Caco-2 (cell line): ENCODE results near the gene ZNF511. TPM values are rescaled to one million over a fixed set of nuclear protein-coding genes. Genes with fewer than 3 reads are reported as not detected.
A peak's percentile ranks its signal among the peaks of the same experiment; 100 is the strongest.

ENCODE experiments used
- BruUV-seq: library from RNA; stranded (reverse); fragments of 400-500 nt; replicated peaks from 2 replicates; lab custom pipeline; 2021; lab: Mats Ljungman, UMichigan
- CTCF ChIA-PET: fragments of 300-600 bp; sonication (Branson Sonifier 250); formaldehyde crosslinking; loops from one replicate; lab custom pipeline; 2022; ENCODE audit warnings: antibody characterized with exemption; lab: Charles Lee
- POLR2A ChIA-PET: fragments of 300-600 bp; sonication (Branson Sonifier 250); formaldehyde crosslinking; loops from one replicate; lab custom pipeline; 2022; ENCODE audit warnings: antibody characterized with exemption; lab: Charles Lee
- DNase-seq, 2 experiments: peaks; one replicate each; pipeline versions ENCODE4 v3.0.0 to v3.0.0-alpha.2; 2020 to 2022
- H3K27me3 ChIP-seq: replicated peaks from 2 replicates; pipeline ENCODE4 v1.6.0; 2011; ENCODE audit warnings: low read length; ENCODE audit not compliant: control insufficient read depth, insufficient read depth
- H3K36me3 ChIP-seq: 2 replicates; pipeline ENCODE4 v1.5.1; 2011; ENCODE audit warnings: low read length; ENCODE audit not compliant: control insufficient read depth, insufficient read depth
- H3K4me1 ChIP-seq: fragments of 250-450 bp; sonication (Bioruptor Pico); 2 replicates; pipeline ENCODE4 v1.5.1; 2020; ENCODE audit warnings: mild to moderate bottlenecking
- H3K4me3 ChIP-seq: 2 replicates; pipeline ENCODE4 v1.5.1; 2011; ENCODE audit warnings: low read depth, mild to moderate bottlenecking, control low read depth, low read length
- H3K9me3 ChIP-seq: fragments of 250-450 bp; sonication (Bioruptor Pico); 2 replicates; pipeline ENCODE4 v1.5.1; 2020; ENCODE audit warnings: mild to moderate bottlenecking, moderate library complexity
- H3K27ac Mint-ChIP-seq: one replicate; pipeline ENCODE4 v1.8.0; 2022; ENCODE audit warnings: mixed read lengths; ENCODE audit not compliant: unreplicated experiment
- H3K27me3 Mint-ChIP-seq: one replicate; pipeline ENCODE4 v1.8.0; 2022; ENCODE audit warnings: mixed read lengths; ENCODE audit not compliant: insufficient read depth, unreplicated experiment
- H3K36me3 Mint-ChIP-seq: one replicate; pipeline ENCODE4 v1.8.0; 2022; ENCODE audit warnings: mild to moderate bottlenecking, mixed read lengths; ENCODE audit not compliant: insufficient read depth, unreplicated experiment
- H3K4me1 Mint-ChIP-seq: one replicate; pipeline ENCODE4 v1.8.0; 2022; ENCODE audit warnings: low read depth, mixed read lengths; ENCODE audit not compliant: unreplicated experiment
- H3K4me3 Mint-ChIP-seq: one replicate; pipeline ENCODE4 v1.8.0; 2022; ENCODE audit warnings: mild to moderate bottlenecking, moderate library complexity, mixed read lengths; ENCODE audit not compliant: unreplicated experiment
- H3K9me3 Mint-ChIP-seq: one replicate; pipeline ENCODE4 v1.8.0; 2022; ENCODE audit warnings: mixed read lengths; ENCODE audit not compliant: unreplicated experiment
- intact Hi-C: fragments of 100-400 bp; cut with micrococcal nuclease; formaldehyde crosslinking; loops from one replicate; pipeline ENCODE4 v1.10.0; 2022; ENCODE audit not compliant: unreplicated experiment
- total RNA-seq: library from RNA; stranded (reverse); gene quantifications from 2 replicates; pipeline ENCODE4 v1.2.3, GENCODE V29; 2022
- TF ChIP-seq, protein P1 (sequence below), 2 experiments: fragments of 200-600 bp in 1 of 2; IDR thresholded peaks; 1 replicate in 1 of 2; 2 replicates in 1 of 2; pipeline versions ENCODE4 v1.5.1 to v1.8.0; 2011 to 2022; ENCODE audit warnings: antibody characterized with exemption in 1 of 2, control low read depth in 1 of 2, inconsistent platforms in 1 of 2, low read depth in 1 of 2, low read length in 1 of 2, mild to moderate bottlenecking in 1 of 2, moderate library complexity in 1 of 2; ENCODE audit not compliant: insufficient read depth in 1 of 2, severe bottlenecking in 1 of 2, unreplicated experiment in 1 of 2

The ZNF511 gene
- total RNA-seq, 1 experiment from 2014 or later, result 98.5 TPM

DNA sequence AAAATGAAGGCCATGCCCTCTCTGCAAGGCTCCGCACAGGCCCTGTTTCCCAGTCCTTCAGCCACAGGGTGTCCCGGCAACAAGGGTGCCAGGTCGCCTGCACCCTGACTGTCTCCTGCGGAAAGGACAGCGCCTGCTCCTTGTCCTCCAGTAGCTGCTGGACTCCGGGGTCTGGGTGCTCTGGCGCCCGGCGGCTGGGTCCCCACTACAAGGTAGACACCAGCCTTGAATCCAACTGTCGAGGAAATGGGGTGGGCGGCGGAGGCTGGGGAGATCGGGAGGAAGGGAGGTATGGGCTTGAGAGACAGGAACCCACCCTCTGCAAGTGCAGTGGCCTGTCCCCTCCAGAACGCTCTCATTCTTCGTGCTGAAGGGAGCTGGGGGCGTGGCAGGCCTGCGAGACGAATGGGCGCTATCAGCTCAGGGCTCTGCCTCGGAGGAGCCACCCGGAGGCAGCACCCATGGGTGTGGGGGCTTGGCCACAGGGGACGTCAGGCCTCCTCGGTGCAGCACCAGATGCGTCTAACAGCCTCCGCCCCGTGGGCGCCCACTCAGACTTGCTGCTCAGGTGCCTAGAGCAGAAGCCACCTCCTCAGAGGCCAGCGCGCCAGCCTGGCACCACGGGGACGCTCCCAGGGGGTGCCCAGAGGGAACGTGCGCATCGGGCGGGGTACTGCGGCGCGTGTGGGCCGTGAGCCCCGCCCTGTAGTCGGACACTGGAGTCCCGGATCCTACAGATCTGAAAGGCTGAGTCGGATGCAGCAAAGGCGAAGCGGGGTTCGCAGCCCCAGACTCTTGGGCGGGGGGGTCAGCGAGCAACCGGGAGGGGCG lies 47.6 kb upstream of the ZNF511 start:
- Histone ChIP-seq H3K4me1 (peaks cover 28% of the 10 kb centered on the region), H3K4me3 (peak overlapping the region; percentile 47), H3K9me3 (no peaks in the 10 kb centered on the region), H3K27me3 (no peaks in the 10 kb centered on the region), H3K36me3 (no peaks in the 10 kb centered on the region)
- peaks cover 18% of the 10 kb centered on the region for H3K4me1 Mint-ChIP-seq
- ChIA-PET POLR2A (interaction anchor here (0.6 kb wide), 1 partner anchor 15 kb away, joined by 7 read pairs; no protein-coding TSS in a partner anchor), CTCF (interaction anchor here (0.6 to 1.1 kb wide), 3 partner anchors 9 to 17 kb away, joined by 3 to 5 read pairs (median 5); no protein-coding TSS in a partner anchor)
- H3K9me3 Mint-ChIP-seq, result no peaks in the 10 kb centered on the region
- H3K36me3 Mint-ChIP-seq, result peaks cover 11% of the 10 kb centered on the region
- intact Hi-C loops, result loop anchor here (5.0 kb wide), 1 partner anchor 46 kb away; the partner anchor contains the start of genes TUBGCP2 and ZNF511
- peak overlapping the region; percentile 73 for H3K27ac Mint-ChIP-seq
- peak overlapping the region; percentile 64 for H3K4me3 Mint-ChIP-seq
- TF ChIP-seq, protein P1, sequence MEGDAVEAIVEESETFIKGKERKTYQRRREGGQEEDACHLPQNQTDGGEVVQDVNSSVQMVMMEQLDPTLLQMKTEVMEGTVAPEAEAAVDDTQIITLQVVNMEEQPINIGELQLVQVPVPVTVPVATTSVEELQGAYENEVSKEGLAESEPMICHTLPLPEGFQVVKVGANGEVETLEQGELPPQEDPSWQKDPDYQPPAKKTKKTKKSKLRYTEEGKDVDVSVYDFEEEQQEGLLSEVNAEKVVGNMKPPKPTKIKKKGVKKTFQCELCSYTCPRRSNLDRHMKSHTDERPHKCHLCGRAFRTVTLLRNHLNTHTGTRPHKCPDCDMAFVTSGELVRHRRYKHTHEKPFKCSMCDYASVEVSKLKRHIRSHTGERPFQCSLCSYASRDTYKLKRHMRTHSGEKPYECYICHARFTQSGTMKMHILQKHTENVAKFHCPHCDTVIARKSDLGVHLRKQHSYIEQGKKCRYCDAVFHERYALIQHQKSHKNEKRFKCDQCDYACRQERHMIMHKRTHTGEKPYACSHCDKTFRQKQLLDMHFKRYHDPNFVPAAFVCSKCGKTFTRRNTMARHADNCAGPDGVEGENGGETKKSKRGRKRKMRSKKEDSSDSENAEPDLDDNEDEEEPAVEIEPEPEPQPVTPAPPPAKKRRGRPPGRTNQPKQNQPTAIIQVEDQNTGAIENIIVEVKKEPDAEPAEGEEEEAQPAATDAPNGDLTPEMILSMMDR (IDR thresholded peaks at IDR 0.05; ENCODE audit: insufficient read depth in 1 of 2, low read depth in 1 of 2, low read length in 1 of 2, severe bottlenecking in 1 of 2, unreplicated experiment in 1 of 2), result no peak
- H3K27me3 Mint-ChIP-seq, result no peaks in the 10 kb centered on the region
- peak; percentile 65 to 71 for DNase-seq
- BruUV-seq, result TSS peak; percentile 42

DNA sequence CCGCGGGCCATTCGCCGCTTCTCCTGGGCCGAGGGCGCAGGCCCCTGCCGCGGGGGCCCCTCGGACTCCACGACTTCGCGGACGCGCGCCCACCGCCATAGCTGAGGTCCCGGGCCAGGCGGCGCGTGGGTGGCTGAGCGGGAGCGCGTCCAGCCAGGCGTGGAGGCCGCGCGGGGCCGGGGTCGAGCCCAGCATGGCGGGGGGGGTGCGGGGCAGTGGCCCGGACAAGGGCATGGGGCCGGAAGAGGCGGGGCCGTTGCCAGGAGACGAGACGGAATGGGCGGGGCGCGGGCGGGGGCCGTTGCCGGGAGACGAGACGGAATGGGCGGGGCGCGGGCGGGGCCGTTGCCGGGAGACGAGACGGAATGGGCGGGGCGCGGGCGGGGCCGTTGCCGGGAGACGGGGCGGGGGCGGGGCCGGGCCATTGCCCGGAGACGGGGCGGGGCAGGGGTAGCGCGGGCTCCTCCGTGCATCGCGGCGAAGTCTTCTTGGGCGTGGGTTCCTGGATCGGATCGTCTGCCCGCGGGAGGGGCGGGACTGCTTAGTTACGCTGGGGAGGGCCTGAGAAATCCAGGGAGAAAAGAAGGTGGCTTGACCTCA lies 46.9 kb upstream of the ZNF511 start:
- H3K9me3 Mint-ChIP-seq, result no peaks in the 10 kb centered on the region
- CTCF ChIA-PET, result interaction anchor here (0.6 to 1.1 kb wide), 2 partner anchors 10 to 16 kb away, joined by 3 to 5 read pairs; no protein-coding TSS in a partner anchor

More for the DNA sequence above, 46.9 kb upstream of the ZNF511 start:
- H3K27me3 ChIP-seq, result no peaks in the 10 kb centered on the region
- Mint-ChIP-seq H3K4me3 (peak overlapping the region; percentile 64), H3K27ac (no peak overlapping the region), H3K36me3 (peaks cover 11% of the 10 kb centered on the region), H3K4me1 (peaks cover 18% of the 10 kb centered on the region), H3K27me3 (no peaks in the 10 kb centered on the region)
- intact Hi-C loops, result loop anchor here (5.0 kb wide), 1 partner anchor 45 kb away; the partner anchor contains the start of genes TUBGCP2 and ZNF511
- POLR2A ChIA-PET, result no interaction called here
- H3K4me3 ChIP-seq, result peak overlapping the region; percentile 47
- DNase-seq, result peak; percentile 90 to 91
- H3K9me3 ChIP-seq, result no peaks in the 10 kb centered on the region
- no TSS peak for BruUV-seq
- H3K36me3 ChIP-seq, result no peaks in the 10 kb centered on the region
- H3K4me1 ChIP-seq, result peaks cover 28% of the 10 kb centered on the region
- TF ChIP-seq, protein P1 (IDR thresholded peaks at IDR 0.05; ENCODE audit: insufficient read depth in 1 of 2, low read depth in 1 of 2, low read length in 1 of 2, severe bottlenecking in 1 of 2, unreplicated experiment in 1 of 2), result no peak
